GM18526 (cell line): ENCODE measurements around the gene HSF2BP.

Source experiments
- POLR2A ChIP-seq: IDR thresholded peaks from 3 replicates; pipeline ENCODE4 v1.6.1; 2011; ENCODE audit not compliant: insufficient read length; ENCODE audit errors: extremely low read depth

Gene HSF2BP

GRCh38 chr21:43614839-43615238, 44.4 kb downstream of the HSF2BP start:
- no peak for TF ChIP-seq POLR2A

GRCh38 chr21:43613755-43614638, 45.3 kb downstream of the HSF2BP start:
- TF ChIP-seq POLR2A = no peak

- TF ChIP-seq POLR2A = no peak
These were observed 47.5 kb downstream of the HSF2BP start for GRCh38 chr21:43611598-43612369.

GRCh38 chr21:43609501-43610340, 49.6 kb downstream of the HSF2BP start:
- no peak for TF ChIP-seq POLR2A

- TF ChIP-seq POLR2A = no peak
These were observed 50.6 kb downstream of the HSF2BP start for GRCh38 chr21:43608664-43609063.

- TF ChIP-seq POLR2A = no peak
These were observed 51.1 kb downstream of the HSF2BP start for GRCh38 chr21:43608225-43608624.

- no peak for TF ChIP-seq POLR2A
These were observed 53.7 kb downstream of the HSF2BP start for GRCh38 chr21:43605320-43606215.

GRCh38 chr21:43604505-43605204, 54.6 kb downstream of the HSF2BP start:
- no peak for TF ChIP-seq POLR2A

GRCh38 chr21:43603641-43604504, 55.4 kb downstream of the HSF2BP start:
- TF ChIP-seq POLR2A = no peak

GRCh38 chr21:43603233-43603626, 56.1 kb downstream of the HSF2BP start:
- no peak for TF ChIP-seq POLR2A

GRCh38 chr21:43602266-43603232, 56.7 kb downstream of the HSF2BP start:
- no peak for TF ChIP-seq POLR2A
